ENCODE data around the gene ARHGEF16.

ARHGEF16 gene

GRCh38 chr1:3463013-3463385, 8.5 kb downstream of the ARHGEF16 start:
- Histone ChIP-seq H3K36me3 (ENCODE audit: control insufficient read depth, insufficient read depth, low read length) (no peaks in the 10 kb centered on the region), H3K9me3 (ENCODE audit: control insufficient read depth, low read length) (no peaks in the 10 kb centered on the region)
- 94% methylated on average over 22 of the region's 22 CpGs for WGBS, 2 experiments

GRCh38 chr1:3463408-3463863, 9.0 kb downstream of the ARHGEF16 start:
- Histone ChIP-seq H3K36me3 (ENCODE audit: control insufficient read depth, insufficient read depth, low read length) (no peaks in the 10 kb centered on the region), H3K27ac (ENCODE audit: insufficient read depth, low read depth, low read length, poor library complexity, severe bottlenecking) (no peak overlapping the region), H3K9me3 (ENCODE audit: control insufficient read depth, low read length) (no peaks in the 10 kb centered on the region), H3K27me3 (ENCODE audit: control insufficient read depth, insufficient read depth, low read length, poor library complexity, severe bottlenecking) (no peaks in the 10 kb centered on the region), H3K4me3 (ENCODE audit: insufficient read depth, low read depth, low read length) (no peak overlapping the region), H3K4me1 (ENCODE audit: control insufficient read depth, insufficient read depth, low read length) (no peaks in the 10 kb centered on the region)
- WGBS, 2 experiments = 93 to 97% methylated on average over 20 of the region's 20 CpGs

More at GRCh38 chr1:3463013-3463385, 8.5 kb downstream of the ARHGEF16 start:
- no peaks in the 10 kb centered on the region for H3K4me1 ChIP-seq (ENCODE audit: control insufficient read depth, insufficient read depth, low read length)
- no peak overlapping the region for H3K27ac ChIP-seq (ENCODE audit: insufficient read depth, low read depth, low read length, poor library complexity, severe bottlenecking)
- no peaks in the 10 kb centered on the region for H3K27me3 ChIP-seq (ENCODE audit: control insufficient read depth, insufficient read depth, low read length, poor library complexity, severe bottlenecking)
- no peak overlapping the region for H3K4me3 ChIP-seq (ENCODE audit: insufficient read depth, low read depth, low read length)

DNA sequence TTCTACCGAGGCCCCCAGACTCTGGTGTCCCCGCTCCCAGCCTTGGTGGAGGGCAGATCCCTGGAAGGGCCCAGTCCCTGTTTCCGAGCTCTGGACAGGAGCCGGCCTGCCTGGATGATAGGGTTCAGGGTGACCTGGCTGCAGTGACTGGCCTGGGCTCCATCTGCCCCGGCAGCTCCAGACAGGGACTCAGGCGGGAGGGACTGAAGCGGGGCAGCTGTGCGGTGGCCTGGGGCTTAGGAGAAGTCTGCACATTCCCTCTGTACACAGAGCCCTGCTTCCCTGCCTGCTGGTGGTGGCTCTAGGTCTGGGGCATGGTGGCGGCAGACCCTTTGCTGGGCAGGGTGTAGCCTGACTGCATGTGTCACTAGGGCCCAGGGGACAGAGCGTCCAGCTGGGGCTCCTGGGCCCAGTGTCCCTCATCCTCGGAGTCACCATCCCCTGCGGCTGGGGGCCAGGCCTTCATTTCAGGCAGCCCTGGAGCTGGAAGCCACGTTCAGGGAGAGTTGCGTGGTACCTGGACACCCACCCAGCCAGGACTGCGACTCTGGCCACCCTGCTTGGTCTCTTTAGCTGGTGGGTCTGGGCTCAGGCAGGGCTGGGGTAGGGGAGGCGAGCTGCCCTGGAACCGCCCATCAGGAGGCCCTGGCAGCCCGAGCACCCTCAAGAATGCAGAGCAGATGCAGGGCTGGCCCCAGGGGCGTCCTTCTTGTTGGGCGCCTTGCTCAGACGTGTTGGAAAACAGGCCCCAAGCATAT, 9.6 kb downstream of the ARHGEF16 start:
- 92 to 93% methylated on average over 21 of the region's 21 CpGs for WGBS, 2 experiments
- Histone ChIP-seq H3K4me3 (ENCODE audit: insufficient read depth, low read depth, low read length) (no peak overlapping the region), H3K27ac (ENCODE audit: insufficient read depth, low read depth, low read length, poor library complexity, severe bottlenecking) (no peak overlapping the region), H3K36me3 (ENCODE audit: control insufficient read depth, insufficient read depth, low read length) (no peaks in the 10 kb centered on the region), H3K27me3 (ENCODE audit: control insufficient read depth, insufficient read depth, low read length, poor library complexity, severe bottlenecking) (no peaks in the 10 kb centered on the region), H3K4me1 (ENCODE audit: control insufficient read depth, insufficient read depth, low read length) (no peaks in the 10 kb centered on the region), H3K9me3 (ENCODE audit: control insufficient read depth, low read length) (no peaks in the 10 kb centered on the region)

GRCh38 chr1:3464649-3465025, 10.2 kb downstream of the ARHGEF16 start:
- WGBS, 2 experiments = 95 to 96% methylated on average over 11 of the region's 11 CpGs
- no peaks in the 10 kb centered on the region for H3K27me3 ChIP-seq (ENCODE audit: control insufficient read depth, insufficient read depth, low read length, poor library complexity, severe bottlenecking)
- no peaks in the 10 kb centered on the region for H3K36me3 ChIP-seq (ENCODE audit: control insufficient read depth, insufficient read depth, low read length)
- no peaks in the 10 kb centered on the region for H3K9me3 ChIP-seq (ENCODE audit: control insufficient read depth, low read length)
- H3K4me1 ChIP-seq (ENCODE audit: control insufficient read depth, insufficient read depth, low read length) = no peaks in the 10 kb centered on the region
- H3K4me3 ChIP-seq (ENCODE audit: insufficient read depth, low read depth, low read length) = no peak overlapping the region
- no peak overlapping the region for H3K27ac ChIP-seq (ENCODE audit: insufficient read depth, low read depth, low read length, poor library complexity, severe bottlenecking)

- H3K4me3 ChIP-seq (ENCODE audit: insufficient read depth, low read depth, low read length) = no peak overlapping the region
- no peak overlapping the region for H3K27ac ChIP-seq (ENCODE audit: insufficient read depth, low read depth, low read length, poor library complexity, severe bottlenecking)
- no peaks in the 10 kb centered on the region for H3K4me1 ChIP-seq (ENCODE audit: control insufficient read depth, insufficient read depth, low read length)
- H3K27me3 ChIP-seq (ENCODE audit: control insufficient read depth, insufficient read depth, low read length, poor library complexity, severe bottlenecking) = no peaks in the 10 kb centered on the region
- no peaks in the 10 kb centered on the region for H3K9me3 ChIP-seq (ENCODE audit: control insufficient read depth, low read length)
- H3K36me3 ChIP-seq (ENCODE audit: control insufficient read depth, insufficient read depth, low read length) = no peaks in the 10 kb centered on the region
- 90 to 91% methylated on average over 28 of the region's 28 CpGs for WGBS, 2 experiments
These were observed 10.8 kb downstream of the ARHGEF16 start for GRCh38 chr1:3465091-3465934.

DNA sequence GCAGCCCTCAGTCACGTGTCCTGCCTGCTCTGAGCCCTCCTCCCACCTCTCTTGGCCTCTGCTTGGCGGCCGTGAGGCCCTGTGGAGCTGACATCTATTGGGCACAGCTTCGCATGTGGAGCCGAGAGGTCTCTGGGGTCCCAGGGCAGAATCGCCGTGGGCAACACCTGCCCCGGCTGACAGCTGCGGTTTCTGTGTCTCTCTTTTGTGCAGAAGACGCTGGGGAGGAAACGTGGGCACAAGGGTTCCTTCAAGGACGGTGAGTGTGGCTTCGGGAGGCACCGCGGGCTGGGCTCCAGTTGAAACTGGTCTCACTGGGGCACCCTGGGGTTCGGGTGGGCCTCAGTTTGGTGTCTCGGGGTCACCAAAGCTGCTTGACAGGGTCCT, 11.5 kb downstream of the ARHGEF16 start:
- 89 to 90% methylated on average over 17 of the region's 17 CpGs for WGBS, 2 experiments
- H3K4me3 ChIP-seq (ENCODE audit: insufficient read depth, low read depth, low read length) = no peak overlapping the region
- H3K27me3 ChIP-seq (ENCODE audit: control insufficient read depth, insufficient read depth, low read length, poor library complexity, severe bottlenecking) = no peaks in the 10 kb centered on the region
- H3K4me1 ChIP-seq (ENCODE audit: control insufficient read depth, insufficient read depth, low read length) = peaks cover 5% of the 10 kb centered on the region
- H3K9me3 ChIP-seq (ENCODE audit: control insufficient read depth, low read length) = no peaks in the 10 kb centered on the region
- no peak overlapping the region for H3K27ac ChIP-seq (ENCODE audit: insufficient read depth, low read depth, low read length, poor library complexity, severe bottlenecking)
- H3K36me3 ChIP-seq (ENCODE audit: control insufficient read depth, insufficient read depth, low read length) = no peaks in the 10 kb centered on the region

- H3K9me3 ChIP-seq (ENCODE audit: control insufficient read depth, low read length) = no peaks in the 10 kb centered on the region
- H3K27ac ChIP-seq (ENCODE audit: insufficient read depth, low read depth, low read length, poor library complexity, severe bottlenecking) = no peak overlapping the region
- no peaks in the 10 kb centered on the region for H3K36me3 ChIP-seq (ENCODE audit: control insufficient read depth, insufficient read depth, low read length)
- H3K4me1 ChIP-seq (ENCODE audit: control insufficient read depth, insufficient read depth, low read length) = peaks cover 11% of the 10 kb centered on the region
- H3K27me3 ChIP-seq (ENCODE audit: control insufficient read depth, insufficient read depth, low read length, poor library complexity, severe bottlenecking) = no peaks in the 10 kb centered on the region
- WGBS, 2 experiments = 93 to 95% methylated on average over 16 of the region's 16 CpGs
- no peak overlapping the region for H3K4me3 ChIP-seq (ENCODE audit: insufficient read depth, low read depth, low read length)
These were observed 12.1 kb downstream of the ARHGEF16 start for GRCh38 chr1:3466366-3467075.

GRCh38 chr1:3467096-3468036, 12.9 kb downstream of the ARHGEF16 start:
- 92 to 94% methylated on average over 35 of the region's 35 CpGs for WGBS, 2 experiments
- Histone ChIP-seq H3K27ac (ENCODE audit: insufficient read depth, low read depth, low read length, poor library complexity, severe bottlenecking) (no peak overlapping the region), H3K27me3 (ENCODE audit: control insufficient read depth, insufficient read depth, low read length, poor library complexity, severe bottlenecking) (no peaks in the 10 kb centered on the region), H3K36me3 (ENCODE audit: control insufficient read depth, insufficient read depth, low read length) (no peaks in the 10 kb centered on the region), H3K9me3 (ENCODE audit: control insufficient read depth, low read length) (no peaks in the 10 kb centered on the region), H3K4me1 (ENCODE audit: control insufficient read depth, insufficient read depth, low read length) (peaks cover 19% of the 10 kb centered on the region), H3K4me3 (ENCODE audit: insufficient read depth, low read depth, low read length) (no peak overlapping the region)

DNA sequence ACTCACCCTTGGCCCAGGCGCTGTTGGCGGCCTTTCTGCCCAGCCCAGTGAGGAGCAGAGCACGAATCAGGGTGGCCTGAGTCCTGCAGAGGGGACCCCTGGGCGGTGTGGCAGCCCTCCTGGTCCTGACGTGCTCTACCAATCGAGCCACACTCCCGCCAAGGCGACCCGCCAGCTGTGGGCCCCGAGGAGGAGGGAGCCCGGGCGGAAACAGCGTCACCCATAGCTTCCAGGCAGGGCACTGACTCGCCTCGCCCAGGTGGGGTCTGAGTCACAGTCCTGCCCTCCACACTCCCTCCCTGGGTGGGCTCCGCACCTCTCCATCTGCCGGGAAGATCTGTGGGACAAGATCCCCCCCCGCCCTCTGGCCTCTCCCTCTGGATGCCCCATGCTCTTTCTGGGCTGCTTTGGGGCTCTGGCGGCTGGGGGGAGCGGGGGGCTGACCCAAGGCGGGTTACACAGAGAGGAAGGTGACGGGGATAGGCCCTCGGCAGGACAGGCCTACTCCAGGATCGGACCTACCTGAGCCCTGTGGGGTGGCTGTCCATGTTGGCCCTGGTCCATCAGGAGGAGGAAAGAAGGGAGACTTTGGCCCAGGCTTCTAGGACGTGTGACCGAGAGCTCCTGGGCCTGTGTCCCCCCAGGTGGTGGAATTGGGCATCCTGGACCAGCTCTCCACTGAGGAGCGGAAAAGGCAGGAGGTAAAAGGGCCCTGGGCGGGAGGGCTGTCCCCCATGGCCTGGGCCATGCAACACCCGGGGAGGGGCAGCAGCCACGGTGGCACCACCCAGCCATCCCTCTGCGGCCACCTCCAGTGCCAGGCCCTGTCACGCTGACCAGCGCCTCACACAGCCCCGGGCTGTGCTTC, 14.0 kb downstream of the ARHGEF16 start:
- no peak overlapping the region for H3K4me3 ChIP-seq (ENCODE audit: insufficient read depth, low read depth, low read length)
- H3K27me3 ChIP-seq (ENCODE audit: control insufficient read depth, insufficient read depth, low read length, poor library complexity, severe bottlenecking) = no peaks in the 10 kb centered on the region
- 89% methylated on average over 34 of the region's 34 CpGs for WGBS, 2 experiments
- H3K9me3 ChIP-seq (ENCODE audit: control insufficient read depth, low read length) = no peaks in the 10 kb centered on the region
- H3K4me1 ChIP-seq (ENCODE audit: control insufficient read depth, insufficient read depth, low read length) = peaks cover 21% of the 10 kb centered on the region
- H3K36me3 ChIP-seq (ENCODE audit: control insufficient read depth, insufficient read depth, low read length) = no peaks in the 10 kb centered on the region
- H3K27ac ChIP-seq (ENCODE audit: insufficient read depth, low read depth, low read length, poor library complexity, severe bottlenecking) = no peak overlapping the region

Measured in ectodermal cell (in vitro differentiated cells).